ENCODE measurements around the gene CPED1. TPM values are rescaled to one million over a fixed set of nuclear protein-coding genes. Genes with fewer than 3 reads are reported as not detected.
"Not testable (repeated sequence)": the region's sequence is repeated elsewhere in the genome, so short reads cannot be mapped to it uniquely, and the experiment has no call there.

Gene CPED1
- total RNA-seq, 1 donor from 2014 or later: 48.7 TPM

DNA sequence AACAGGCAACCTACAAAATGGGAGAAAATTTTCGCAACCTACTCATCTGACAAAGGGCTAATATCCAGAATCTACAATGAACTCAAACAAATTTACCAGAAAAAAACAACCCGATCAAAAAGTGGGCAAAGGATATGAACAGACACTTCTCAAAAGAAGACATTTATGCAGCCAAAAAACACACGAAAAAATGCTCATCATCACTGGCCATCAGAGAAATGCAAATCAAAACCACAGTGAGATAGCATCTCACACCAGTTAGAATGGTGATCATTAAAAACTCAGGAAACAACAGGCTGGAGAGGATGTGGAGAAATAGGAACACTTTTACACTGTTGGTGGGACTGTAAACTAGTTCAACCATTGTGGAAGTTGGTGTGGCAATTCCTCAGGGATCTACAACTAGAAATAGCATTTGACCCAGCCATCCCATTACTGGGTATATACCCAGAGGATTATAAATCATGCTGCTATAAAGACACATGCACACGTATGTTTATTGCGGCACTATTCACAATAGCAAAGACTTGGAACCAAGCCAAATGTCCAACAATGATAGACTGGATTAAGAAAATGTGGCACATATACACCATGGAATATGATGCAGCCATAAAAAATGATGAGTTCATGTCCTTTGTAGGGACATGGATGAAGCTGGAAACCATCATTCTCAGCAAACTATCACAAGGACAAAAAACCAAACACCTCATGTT, 264.2 kb downstream of the CPED1 start:
- intact Hi-C loops (cut with DNase I); DNase-seq (ENCODE audit: low spot score): not testable (repeated sequence)

DNA sequence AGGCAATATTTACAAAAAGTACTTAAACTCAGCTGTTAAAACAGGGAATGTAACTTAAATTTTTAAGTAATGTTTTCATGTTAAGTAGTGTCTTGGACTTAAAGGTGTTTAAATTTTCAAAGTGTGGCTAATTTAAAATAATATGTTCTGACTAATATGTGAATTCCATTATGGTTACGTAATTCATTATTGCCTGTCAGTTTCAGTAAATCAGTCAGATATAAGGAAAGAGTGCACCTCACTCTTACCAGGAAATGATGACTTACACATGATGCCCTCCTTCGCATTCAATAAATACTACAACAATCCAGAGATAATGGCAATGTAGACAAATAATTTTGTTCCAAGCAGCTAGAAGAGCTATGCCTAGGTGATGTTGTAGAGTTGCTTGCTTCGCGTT, 271.3 kb downstream of the CPED1 start:
- no peak for DNase-seq (ENCODE audit: low spot score)
- intact Hi-C loops (cut with DNase I): no loop called here

- intact Hi-C loops (cut with DNase I): no loop called here
- no peak for DNase-seq (ENCODE audit: low spot score)
Observed at GRCh38 chr7:121261207-121261884, 272.8 kb downstream of the CPED1 start.

- no peak for DNase-seq (ENCODE audit: low spot score)
- intact Hi-C loops (cut with DNase I): no loop called here
Observed at GRCh38 chr7:121262221-121262620, 273.7 kb downstream of the CPED1 start.

DNA sequence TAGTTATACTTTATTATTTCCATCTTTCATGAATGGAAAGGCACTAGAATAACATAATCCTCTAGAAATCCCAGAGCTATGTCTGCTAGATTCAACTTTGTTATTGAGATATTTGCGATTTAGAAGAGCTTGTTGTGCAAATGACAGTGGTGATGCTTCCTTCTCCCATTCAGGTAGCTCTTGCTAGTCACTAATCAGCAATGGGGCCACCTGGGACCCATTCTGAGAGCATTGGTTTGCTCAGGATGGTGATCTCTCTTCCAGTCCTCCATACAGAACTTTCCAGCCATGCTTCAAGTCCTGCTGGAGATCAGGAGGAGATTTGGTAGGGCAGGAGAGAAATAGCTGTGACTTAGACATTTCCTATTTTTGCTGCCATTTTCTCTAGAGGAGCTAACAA, 274.5 kb downstream of the CPED1 start:
- intact Hi-C loops (cut with DNase I): no loop called here

GRCh38 chr7:121266307-121266894, 277.9 kb downstream of the CPED1 start:
- DNase-seq (ENCODE audit: low spot score): no peak
- intact Hi-C loops (cut with DNase I): no loop called here

More for the DNA sequence above, 274.5 kb downstream of the CPED1 start:
- DNase-seq (ENCODE audit: low spot score): no peak

- intact Hi-C loops (cut with DNase I): no loop called here
- no peak for DNase-seq (ENCODE audit: low spot score)
Observed at GRCh38 chr7:121267612-121268011, 279.1 kb downstream of the CPED1 start.

- no peak for DNase-seq (ENCODE audit: low spot score)
- intact Hi-C loops (cut with DNase I): no loop called here
Observed at GRCh38 chr7:121269798-121270197, 281.3 kb downstream of the CPED1 start.

- intact Hi-C loops (cut with DNase I): no loop called here
Observed at GRCh38 chr7:121271098-121271497, 282.6 kb downstream of the CPED1 start.

DNA sequence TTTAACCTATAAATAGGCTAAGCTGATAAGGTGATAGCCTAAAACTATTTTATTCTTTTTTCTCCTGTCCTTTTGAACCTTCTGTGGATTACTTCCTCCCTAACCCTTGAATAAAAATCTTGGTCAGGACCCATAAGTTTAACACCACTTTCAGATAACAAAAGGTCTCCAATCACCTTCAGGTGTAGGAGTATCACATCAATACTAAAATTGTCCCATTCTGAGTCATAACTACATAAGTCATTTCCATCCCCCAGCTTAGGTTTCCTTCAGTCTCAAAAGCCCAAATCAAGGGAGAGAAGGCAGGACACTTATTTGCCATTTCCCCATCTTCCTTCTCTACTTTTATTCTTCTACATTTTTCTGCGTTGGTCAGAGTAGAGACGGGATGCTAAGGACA, 283.4 kb downstream of the CPED1 start:
- DNase-seq (ENCODE audit: low spot score): no peak
- intact Hi-C loops (cut with DNase I): no loop called here

More at GRCh38 chr7:121271098-121271497, 282.6 kb downstream of the CPED1 start:
- DNase-seq (ENCODE audit: low spot score): no peak

GRCh38 chr7:121272676-121273075, 284.2 kb downstream of the CPED1 start:
- intact Hi-C loops (cut with DNase I): no loop called here
- DNase-seq (ENCODE audit: low spot score): no peak

- DNase-seq (ENCODE audit: low spot score): no peak
- intact Hi-C loops (cut with DNase I): no loop called here
Observed at GRCh38 chr7:121273467-121274167, 285.1 kb downstream of the CPED1 start.

DNA sequence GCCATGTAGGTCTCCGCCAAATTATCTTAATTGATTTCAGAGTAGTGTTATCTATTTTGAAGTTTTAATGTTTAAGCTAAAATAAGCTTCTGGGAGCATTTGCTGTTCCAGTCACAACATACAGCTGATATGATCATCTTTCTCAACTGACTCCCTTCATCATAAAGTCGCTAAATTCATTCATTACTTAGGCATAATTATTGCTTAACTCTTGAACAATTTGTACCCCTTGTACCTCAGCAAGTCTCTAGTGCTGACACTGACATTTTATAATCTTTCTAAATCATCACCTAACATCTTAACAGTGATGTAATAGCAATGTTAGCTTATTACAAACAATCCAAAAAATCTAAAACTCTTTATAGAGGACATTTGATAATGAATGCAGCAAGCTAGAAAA, 286.0 kb downstream of the CPED1 start:
- DNase-seq (ENCODE audit: low spot score): no peak
- intact Hi-C loops (cut with DNase I): no loop called here

DNA sequence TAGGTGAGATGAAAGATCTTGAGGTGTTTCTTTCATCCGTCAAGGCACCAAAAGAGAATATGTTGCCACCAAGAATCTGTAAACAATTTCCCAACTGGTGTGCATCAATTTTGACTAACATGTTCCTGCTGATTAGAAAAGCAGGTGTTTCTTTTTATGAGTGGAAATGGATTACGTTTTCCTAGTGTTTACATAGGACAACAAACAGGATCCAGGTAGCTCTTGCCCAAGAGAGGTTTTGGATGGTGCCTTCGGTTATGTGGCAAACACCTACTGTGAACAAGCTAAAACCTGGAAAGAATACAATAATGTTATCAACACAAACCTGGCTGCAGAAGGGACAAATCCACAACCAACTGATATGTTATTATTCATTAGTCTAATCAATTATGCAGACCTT, 286.7 kb downstream of the CPED1 start:
- DNase-seq (ENCODE audit: low spot score): no peak
- intact Hi-C loops (cut with DNase I): no loop called here

DNA sequence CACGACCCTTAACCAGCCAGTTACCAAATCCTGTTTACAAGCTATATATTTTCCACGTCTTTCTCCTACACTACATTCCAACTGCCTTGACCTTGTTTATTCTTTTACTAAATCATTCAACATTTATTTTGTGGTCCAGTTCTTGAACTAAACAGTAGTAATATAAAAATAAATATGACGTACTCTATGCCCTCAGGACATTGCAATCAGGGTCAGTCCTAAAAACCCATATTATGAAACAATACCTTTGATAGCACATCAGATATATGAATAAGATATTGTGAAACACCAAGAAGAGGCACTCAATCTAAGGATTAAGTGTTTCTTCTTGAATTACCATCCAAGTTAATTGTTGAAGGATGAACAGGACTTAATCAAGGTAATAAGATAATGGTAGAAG, 287.8 kb downstream of the CPED1 start:
- no peak for DNase-seq (ENCODE audit: low spot score)
- intact Hi-C loops (cut with DNase I): no loop called here

DNA sequence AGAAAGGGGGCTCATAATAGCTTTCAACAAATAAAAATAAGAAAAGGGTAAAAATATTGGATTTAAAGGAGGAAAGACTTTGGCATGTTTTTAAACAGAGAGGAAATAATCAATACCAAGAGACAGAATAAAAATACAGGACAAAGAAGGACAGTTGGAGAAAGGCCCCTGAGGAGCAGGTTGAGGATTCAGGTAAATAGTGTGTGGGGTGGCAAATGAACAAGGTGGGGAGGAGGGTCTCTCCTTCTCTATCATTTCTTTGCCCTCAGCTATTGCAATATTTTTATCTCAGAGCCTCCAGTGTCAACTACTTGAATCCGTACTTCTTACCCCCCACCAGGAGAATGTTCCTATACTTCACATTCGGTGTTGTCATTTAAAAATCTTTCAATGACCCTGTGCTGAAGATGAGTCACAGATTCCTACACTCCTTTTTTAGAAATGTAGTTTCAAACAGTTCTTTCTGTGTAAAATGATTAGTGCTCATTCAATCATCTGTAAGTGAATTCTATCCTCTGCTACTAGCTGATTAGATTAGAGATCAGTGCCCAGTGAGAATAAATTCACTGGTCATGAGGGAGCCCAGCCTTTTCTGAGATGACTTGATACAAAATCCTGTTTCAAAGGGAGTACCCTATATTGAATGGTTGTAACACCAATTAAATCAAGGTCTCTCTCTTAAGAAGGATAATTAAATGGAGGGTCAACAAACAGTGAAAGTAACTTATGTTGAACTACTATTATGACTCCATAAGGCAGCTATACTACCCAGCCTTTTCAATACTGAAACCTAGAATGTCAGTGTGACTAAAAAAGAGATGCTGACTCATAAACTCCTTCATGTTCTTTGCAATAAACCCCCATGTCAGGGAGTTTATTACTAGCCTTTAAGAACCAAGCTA, 289.9 kb downstream of the CPED1 start:
- intact Hi-C loops (cut with DNase I): no loop called here
- no peak for DNase-seq (ENCODE audit: low spot score)

DNA sequence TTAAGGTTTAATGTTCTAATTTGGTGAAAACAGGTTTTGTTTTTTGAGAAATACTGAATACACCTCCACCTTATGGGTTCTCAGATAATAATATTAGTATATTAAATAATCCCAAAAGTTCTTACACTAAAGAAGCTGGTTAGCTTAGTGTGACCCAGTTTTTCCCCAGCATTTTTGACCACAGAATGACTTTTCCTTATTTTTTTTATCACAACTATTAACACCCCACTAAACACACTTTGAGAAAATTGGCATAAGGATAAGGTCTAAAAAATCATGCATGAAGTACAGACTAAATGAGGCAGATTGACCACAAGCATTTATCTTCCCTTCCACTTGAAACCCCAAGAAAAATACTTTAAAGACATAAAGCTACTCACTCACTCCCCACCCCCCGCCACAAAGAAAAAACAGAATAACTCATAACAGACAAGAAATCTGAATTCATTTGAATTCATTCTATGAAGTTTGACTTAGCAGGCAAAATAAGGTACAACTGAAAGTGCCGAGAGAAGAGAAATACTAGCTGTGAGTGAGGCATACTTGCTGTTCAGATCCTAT, 290.6 kb downstream of the CPED1 start:
- intact Hi-C loops (cut with DNase I): no loop called here
- no peak for DNase-seq (ENCODE audit: low spot score)

DNA sequence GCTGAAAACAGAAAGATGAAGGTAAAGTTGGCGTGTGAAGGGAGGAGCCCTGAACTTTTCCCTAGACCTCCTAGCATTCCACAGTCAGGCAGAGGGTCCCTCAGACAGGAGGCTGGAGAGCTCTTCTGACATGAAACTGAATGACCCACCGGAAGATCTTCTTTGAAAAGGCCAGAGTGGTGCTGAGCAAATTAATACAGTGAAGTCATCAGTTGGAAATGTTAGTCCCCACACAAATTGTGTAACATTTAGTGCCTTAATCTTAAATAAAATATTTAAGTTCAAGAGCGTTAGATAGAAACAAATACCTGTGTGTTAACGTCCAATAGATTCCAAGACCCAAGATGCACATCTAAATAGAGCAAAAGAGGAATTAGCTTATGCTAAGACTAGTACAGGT, 291.3 kb downstream of the CPED1 start:
- DNase-seq (ENCODE audit: low spot score): no peak
- intact Hi-C loops (cut with DNase I): no loop called here

DNA sequence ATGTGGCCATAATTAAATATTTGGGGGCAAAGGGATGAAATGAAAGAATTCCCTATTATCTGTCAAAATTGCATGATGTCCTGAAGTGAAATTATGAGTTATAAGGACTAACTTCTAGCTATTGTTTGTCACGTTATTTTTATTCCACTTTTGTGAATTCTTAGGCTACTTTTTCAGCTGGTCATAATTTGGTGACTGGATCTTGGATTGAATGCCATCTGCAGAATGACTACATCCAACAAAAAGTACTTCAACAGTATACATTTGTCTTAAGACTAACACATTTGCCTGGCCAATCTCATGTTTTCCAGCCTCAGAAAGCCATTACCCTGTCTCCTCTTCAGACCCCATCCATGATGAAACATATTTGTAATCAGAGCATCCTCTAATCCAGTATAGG, 292.1 kb downstream of the CPED1 start:
- DNase-seq (ENCODE audit: low spot score): no peak
- intact Hi-C loops (cut with DNase I): no loop called here
